Peyer's patch (tissue), 4 donors: ENCODE measurements around the gene PLPPR2.

Source experiments
- POLR2A ChIP-seq, 2 donors: fragments of 450-650 bp; IDR thresholded peaks; one replicate each; pipeline ENCODE4 v1.5.1; 2017; ENCODE audit warnings: antibody characterized with exemption in 2 of 2, mild to moderate bottlenecking in 2 of 2, moderate library complexity in 2 of 2
- TF ChIP-seq, protein P1 (sequence below), 6 experiments: fragments of 450-650 bp in 4 of 6; fragments of 200-600 bp in 2 of 6; sonication (generic) in 1 of 6; IDR thresholded peaks; one replicate each; pipeline ENCODE4 v1.5.1; 2017 to 2019; ENCODE audit warnings: antibody characterized with exemption in 6 of 6, mild to moderate bottlenecking in 3 of 6, moderate library complexity in 1 of 6

DNA sequence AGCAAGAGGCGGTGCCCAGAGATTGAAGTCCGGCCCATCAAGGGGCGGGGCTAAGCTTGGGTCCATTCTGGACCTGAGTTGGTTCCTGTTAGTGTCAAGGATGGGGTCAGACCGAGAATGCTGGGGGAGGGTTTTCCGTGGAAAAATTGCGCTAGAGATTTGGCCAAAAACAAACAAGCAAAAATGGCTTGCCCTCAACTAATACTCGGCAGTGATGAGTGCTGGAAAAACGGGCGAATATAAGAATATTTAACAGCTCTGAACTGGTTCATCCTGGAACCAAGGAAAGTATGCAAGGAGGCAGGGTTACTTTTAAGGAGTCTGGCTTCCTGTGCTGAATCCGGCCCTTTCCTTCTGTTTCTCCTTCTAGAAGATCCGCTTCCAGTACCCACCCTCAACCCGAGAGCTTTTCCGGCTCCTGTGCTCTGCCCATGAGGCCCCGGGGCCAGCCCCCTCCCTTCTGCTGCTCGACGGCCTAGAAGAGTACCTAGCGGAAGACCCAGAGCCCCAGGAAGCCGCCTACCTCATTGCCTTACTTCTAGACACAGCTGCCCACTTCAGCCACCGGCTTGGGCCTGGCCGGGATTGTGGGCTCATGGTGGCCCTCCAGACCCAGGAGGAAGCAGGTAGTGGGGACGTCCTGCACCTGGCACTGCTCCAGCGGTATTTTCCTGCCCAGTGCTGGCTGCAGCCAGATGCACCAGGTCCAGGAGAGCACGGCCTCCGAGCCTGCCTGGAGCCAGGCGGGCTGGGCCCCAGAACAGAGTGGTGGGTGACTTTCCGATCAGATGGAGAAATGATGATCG, 20.1 kb downstream of the PLPPR2 start:
- TF ChIP-seq, protein P1, sequence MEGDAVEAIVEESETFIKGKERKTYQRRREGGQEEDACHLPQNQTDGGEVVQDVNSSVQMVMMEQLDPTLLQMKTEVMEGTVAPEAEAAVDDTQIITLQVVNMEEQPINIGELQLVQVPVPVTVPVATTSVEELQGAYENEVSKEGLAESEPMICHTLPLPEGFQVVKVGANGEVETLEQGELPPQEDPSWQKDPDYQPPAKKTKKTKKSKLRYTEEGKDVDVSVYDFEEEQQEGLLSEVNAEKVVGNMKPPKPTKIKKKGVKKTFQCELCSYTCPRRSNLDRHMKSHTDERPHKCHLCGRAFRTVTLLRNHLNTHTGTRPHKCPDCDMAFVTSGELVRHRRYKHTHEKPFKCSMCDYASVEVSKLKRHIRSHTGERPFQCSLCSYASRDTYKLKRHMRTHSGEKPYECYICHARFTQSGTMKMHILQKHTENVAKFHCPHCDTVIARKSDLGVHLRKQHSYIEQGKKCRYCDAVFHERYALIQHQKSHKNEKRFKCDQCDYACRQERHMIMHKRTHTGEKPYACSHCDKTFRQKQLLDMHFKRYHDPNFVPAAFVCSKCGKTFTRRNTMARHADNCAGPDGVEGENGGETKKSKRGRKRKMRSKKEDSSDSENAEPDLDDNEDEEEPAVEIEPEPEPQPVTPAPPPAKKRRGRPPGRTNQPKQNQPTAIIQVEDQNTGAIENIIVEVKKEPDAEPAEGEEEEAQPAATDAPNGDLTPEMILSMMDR (IDR thresholded peaks at IDR 0.05): no peak
- TF ChIP-seq POLR2A (IDR thresholded peaks at IDR 0.05): peak; percentile 45 to 83
